Measurements from ENCODE around the gene EPS15.
A peak's percentile ranks its signal among the peaks of the same experiment; 100 is the strongest.

EPS15 gene

DNA sequence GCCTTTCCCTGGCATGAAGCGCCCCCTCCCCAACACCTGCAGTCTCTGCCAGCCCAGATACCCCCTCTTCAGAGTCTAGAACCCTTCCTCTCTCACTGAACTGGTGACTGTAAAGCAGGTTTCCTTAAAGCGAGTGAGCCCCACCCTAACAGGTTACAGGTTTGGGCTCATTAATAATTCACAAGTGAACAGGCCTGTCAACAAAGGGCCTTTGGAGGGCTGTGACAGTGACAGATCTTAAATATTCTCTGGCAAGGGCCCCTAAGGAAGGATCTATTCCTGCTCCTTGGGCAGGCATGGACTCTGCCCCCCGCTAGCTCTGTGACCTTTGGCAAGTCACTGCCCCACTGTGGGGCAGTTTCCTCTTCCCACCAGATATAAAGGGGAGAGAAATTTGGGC lies 183.1 kb downstream of the EPS15 start:
- no peak for TF ChIP-seq EZH2phosphoT487 (IDR thresholded peaks at IDR 0.05; ENCODE audit: borderline replicate concordance)
- TF ChIP-seq, protein P1, sequence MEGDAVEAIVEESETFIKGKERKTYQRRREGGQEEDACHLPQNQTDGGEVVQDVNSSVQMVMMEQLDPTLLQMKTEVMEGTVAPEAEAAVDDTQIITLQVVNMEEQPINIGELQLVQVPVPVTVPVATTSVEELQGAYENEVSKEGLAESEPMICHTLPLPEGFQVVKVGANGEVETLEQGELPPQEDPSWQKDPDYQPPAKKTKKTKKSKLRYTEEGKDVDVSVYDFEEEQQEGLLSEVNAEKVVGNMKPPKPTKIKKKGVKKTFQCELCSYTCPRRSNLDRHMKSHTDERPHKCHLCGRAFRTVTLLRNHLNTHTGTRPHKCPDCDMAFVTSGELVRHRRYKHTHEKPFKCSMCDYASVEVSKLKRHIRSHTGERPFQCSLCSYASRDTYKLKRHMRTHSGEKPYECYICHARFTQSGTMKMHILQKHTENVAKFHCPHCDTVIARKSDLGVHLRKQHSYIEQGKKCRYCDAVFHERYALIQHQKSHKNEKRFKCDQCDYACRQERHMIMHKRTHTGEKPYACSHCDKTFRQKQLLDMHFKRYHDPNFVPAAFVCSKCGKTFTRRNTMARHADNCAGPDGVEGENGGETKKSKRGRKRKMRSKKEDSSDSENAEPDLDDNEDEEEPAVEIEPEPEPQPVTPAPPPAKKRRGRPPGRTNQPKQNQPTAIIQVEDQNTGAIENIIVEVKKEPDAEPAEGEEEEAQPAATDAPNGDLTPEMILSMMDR (conservative IDR thresholded peaks at IDR 0.05; ENCODE audit: low read length) = no peak
- Histone ChIP-seq H3F3A (ENCODE audit: low read depth) (no peaks in the 10 kb centered on the region), H3K36me3 (ENCODE audit: insufficient read depth, low read length) (no peaks in the 10 kb centered on the region), H3K4me2 (ENCODE audit: low read depth, low read length, poor library complexity, severe bottlenecking) (no peak overlapping the region), H3K4me3 (ENCODE audit: low read length, poor library complexity, severe bottlenecking) (no peak overlapping the region), H4K20me1 (ENCODE audit: insufficient read depth, low read length, poor library complexity, severe bottlenecking) (no peaks in the 10 kb centered on the region), H3K9ac (ENCODE audit: low read depth, low read length, poor library complexity, severe bottlenecking) (no peak overlapping the region), H3K9me2 (replicated peaks; ENCODE audit: low read depth, low read length) (no peaks in the 10 kb centered on the region), H3K4me1 (ENCODE audit: insufficient read depth, low read length, poor library complexity, severe bottlenecking) (peaks cover 9% of the 10 kb centered on the region), H3K27me3 (ENCODE audit: insufficient read depth, low read length, poor library complexity, severe bottlenecking) (no peaks in the 10 kb centered on the region), H2AFZ (ENCODE audit: low read length) (no peak overlapping the region; the same call in 1 of the 2 replicates), H3K79me2 (ENCODE audit: insufficient read depth, low read length) (no peaks in the 10 kb centered on the region), H3K9me3 (ENCODE audit: insufficient read depth, low read depth, low read length) (no peaks in the 10 kb centered on the region)

DNA sequence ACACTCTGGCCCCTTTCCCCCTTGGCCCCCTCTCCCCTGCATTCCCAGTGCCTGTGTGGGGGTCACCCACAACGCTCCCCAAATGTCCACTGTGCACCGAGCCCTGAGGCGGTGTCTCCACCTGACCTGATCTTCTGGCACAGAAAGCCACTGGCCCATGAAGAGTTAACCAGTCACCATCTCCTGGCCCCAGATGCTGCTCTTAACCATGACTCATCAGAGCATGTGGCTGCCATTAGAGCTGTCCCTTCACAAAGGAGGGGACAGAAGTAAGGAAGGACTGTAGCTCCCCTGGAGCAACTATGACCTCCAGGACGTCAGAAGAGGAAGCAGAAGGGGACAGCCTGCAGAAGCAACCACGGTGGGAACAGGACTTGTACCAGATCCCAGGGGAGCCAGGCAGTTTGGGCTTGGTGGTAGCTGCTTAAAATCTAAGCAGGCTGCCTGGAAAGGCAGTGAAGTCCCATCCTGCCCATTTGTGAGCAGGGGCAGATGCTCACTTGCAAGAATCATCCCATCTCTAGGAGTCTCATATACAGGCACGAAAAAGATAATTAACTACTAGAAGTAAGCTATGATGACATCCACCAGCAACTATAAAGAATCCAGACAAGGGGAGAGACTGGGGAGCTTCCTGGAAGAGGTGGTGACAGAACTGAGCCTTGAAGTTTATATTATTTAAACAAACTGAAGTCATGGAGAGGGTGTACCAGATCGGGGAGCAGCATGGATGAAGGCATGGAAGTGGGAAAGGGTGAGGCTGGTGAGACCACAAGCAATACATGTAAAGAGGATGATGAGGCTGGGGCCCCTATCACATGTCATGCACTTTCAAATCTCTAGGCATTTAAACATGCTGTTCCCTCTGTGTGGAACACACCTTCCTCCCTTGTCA lies 187.6 kb downstream of the EPS15 start:
- Histone ChIP-seq H3F3A (ENCODE audit: low read depth) (no peaks in the 10 kb centered on the region), H3K9me2 (replicated peaks; ENCODE audit: low read depth, low read length) (no peaks in the 10 kb centered on the region), H3K4me1 (ENCODE audit: insufficient read depth, low read length, poor library complexity, severe bottlenecking) (peaks cover 10% of the 10 kb centered on the region), H3K27me3 (ENCODE audit: insufficient read depth, low read length, poor library complexity, severe bottlenecking) (no peaks in the 10 kb centered on the region), H3K9me3 (ENCODE audit: insufficient read depth, low read depth, low read length) (no peaks in the 10 kb centered on the region), H3K79me2 (ENCODE audit: insufficient read depth, low read length) (no peaks in the 10 kb centered on the region), H2AFZ (ENCODE audit: low read length) (peak overlapping the region; percentile 87), H3K4me2 (ENCODE audit: low read depth, low read length, poor library complexity, severe bottlenecking) (peak overlapping the region; percentile 11), H3K36me3 (ENCODE audit: insufficient read depth, low read length) (no peaks in the 10 kb centered on the region), H3K9ac (ENCODE audit: low read depth, low read length, poor library complexity, severe bottlenecking) (peak overlapping the region; percentile 37), H3K4me3 (ENCODE audit: low read length, poor library complexity, severe bottlenecking) (peak overlapping the region; percentile 7), H4K20me1 (ENCODE audit: insufficient read depth, low read length, poor library complexity, severe bottlenecking) (no peaks in the 10 kb centered on the region)
- TF ChIP-seq, protein P1 (conservative IDR thresholded peaks at IDR 0.05; ENCODE audit: low read length) = no peak
- no peak for TF ChIP-seq EZH2phosphoT487 (IDR thresholded peaks at IDR 0.05; ENCODE audit: borderline replicate concordance)

DNA sequence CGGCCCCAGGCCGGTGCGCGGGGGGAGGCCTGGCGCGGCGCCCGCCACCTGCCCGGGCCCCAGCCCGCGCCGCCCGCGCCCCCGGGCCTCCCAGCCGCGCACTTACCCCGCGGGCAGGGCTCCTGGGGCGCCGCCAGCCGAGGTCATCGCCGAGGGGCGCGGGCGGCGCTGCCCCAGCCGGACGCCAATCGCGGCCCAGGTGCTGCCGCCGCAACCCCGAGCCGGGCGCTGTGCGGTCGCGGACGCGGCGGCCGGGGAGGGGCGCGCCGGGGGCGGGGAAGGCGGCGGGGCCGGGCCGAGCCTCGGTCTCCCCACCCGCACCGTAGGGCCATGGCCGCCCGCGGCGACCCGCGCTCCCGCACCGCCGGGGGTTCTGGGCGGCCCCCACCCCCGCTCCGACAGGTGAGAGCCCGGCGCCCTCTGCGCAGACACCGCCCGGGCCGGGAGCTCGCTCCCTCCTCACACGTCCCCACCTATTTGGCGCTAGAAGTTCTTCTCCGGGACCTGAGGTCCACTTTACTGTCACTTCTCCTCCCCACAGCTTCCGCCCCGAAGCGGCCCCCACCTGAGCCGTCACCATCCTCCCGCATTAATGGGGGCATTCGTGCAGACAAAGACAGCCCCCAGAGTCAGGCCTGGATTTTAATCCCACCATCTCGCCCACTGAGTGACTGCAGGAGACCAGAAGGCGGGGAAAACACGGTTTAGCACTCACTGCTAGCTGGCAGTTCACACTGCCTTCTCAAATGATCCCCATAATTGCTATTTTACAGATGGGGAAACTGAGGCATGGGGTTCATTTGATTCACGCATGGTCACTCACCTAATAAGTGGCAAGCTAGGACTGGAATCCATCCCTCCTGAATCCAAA lies 188.5 kb downstream of the EPS15 start, which contains the start of gene TTC39A:
TSS of gene TTC39A (minus strand) at position 232 of the 871 bp plus-strand sequence. CDS start at position 147, 85 bp downstream.
- no peaks in the 10 kb centered on the region for H3K27me3 ChIP-seq (ENCODE audit: insufficient read depth, low read length, poor library complexity, severe bottlenecking)
- peak within 1 kb of the TSS; percentile 11 for H3K4me2 ChIP-seq (ENCODE audit: low read depth, low read length, poor library complexity, severe bottlenecking)
- H3K9me2 ChIP-seq (replicated peaks; ENCODE audit: low read depth, low read length) = no peaks in the 10 kb centered on the region
- peak within 1 kb of the TSS; percentile 87 for H2AFZ ChIP-seq (ENCODE audit: low read length)
- H3K4me1 ChIP-seq (ENCODE audit: insufficient read depth, low read length, poor library complexity, severe bottlenecking) = peaks cover 10% of the 10 kb centered on the region
- H3K79me2 ChIP-seq (ENCODE audit: insufficient read depth, low read length) = no peaks in the 10 kb centered on the region
- peak within 1 kb of the TSS; percentile 37 for H3K9ac ChIP-seq (ENCODE audit: low read depth, low read length, poor library complexity, severe bottlenecking)
- H3K36me3 ChIP-seq (ENCODE audit: insufficient read depth, low read length) = no peaks in the 10 kb centered on the region
- no peaks in the 10 kb centered on the region for H4K20me1 ChIP-seq (ENCODE audit: insufficient read depth, low read length, poor library complexity, severe bottlenecking)
- H3K9me3 ChIP-seq (ENCODE audit: insufficient read depth, low read depth, low read length) = no peaks in the 10 kb centered on the region
- H3K4me3 ChIP-seq (ENCODE audit: low read length, poor library complexity, severe bottlenecking) = peak within 1 kb of the TSS; percentile 7
- H3F3A ChIP-seq (ENCODE audit: low read depth) = no peaks in the 10 kb centered on the region
- TF ChIP-seq, protein P1 (conservative IDR thresholded peaks at IDR 0.05; ENCODE audit: low read length) = no peak
- TF ChIP-seq EZH2phosphoT487 (IDR thresholded peaks at IDR 0.05; ENCODE audit: borderline replicate concordance) = no peak

All from Loucy (cell line).